ENCODE results near the gene PGP. TPM values are rescaled to one million over a fixed set of nuclear protein-coding genes. Genes with fewer than 3 reads are reported as not detected.
"Not testable (repeated sequence)": the region's sequence is repeated elsewhere in the genome, so short reads cannot be mapped to it uniquely, and the experiment has no call there.

Gene PGP
- total and polyA plus RNA-seq, 8 donors, result 7.1 to 24.4 (median 9.3) TPM

DNA sequence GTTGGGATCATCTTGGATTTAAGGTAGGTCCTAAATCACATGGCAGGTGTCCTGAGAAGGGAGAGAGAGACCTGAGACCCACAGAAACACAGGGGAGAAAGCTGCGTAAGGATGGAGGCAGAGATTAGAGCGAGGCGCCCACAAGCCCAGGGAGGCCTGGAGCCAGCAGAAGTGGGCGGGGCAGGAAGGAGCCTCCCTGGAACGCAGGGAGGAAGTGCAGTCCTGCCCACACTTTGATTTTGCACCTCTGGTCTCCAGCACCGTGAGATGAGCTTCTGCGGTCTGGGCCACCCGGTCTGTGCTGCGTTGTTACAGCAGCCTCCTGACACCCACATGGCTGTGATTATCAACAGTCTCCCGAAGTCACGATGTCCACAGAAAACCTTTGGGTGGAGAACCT is 28.0 kb upstream of the PGP start:
- ATAC-seq (no peak), DNase-seq (no peak)
- Histone ChIP-seq H3K27me3 (peaks cover 5 to 12% of the 10 kb centered on the region in 2 donors), H3K4me3 (no peak overlapping the region), H3K27ac (no peak overlapping the region), H3K36me3 (peaks cover 0 to 93% of the 10 kb centered on the region in 2 donors), H3K4me1 (peaks cover 2 to 13% of the 10 kb centered on the region in 2 donors), H3K9me3 (no peaks in the 10 kb centered on the region)
- intact Hi-C loops (cut with DNase I), result no loop called here
- TF ChIP-seq, protein P1, sequence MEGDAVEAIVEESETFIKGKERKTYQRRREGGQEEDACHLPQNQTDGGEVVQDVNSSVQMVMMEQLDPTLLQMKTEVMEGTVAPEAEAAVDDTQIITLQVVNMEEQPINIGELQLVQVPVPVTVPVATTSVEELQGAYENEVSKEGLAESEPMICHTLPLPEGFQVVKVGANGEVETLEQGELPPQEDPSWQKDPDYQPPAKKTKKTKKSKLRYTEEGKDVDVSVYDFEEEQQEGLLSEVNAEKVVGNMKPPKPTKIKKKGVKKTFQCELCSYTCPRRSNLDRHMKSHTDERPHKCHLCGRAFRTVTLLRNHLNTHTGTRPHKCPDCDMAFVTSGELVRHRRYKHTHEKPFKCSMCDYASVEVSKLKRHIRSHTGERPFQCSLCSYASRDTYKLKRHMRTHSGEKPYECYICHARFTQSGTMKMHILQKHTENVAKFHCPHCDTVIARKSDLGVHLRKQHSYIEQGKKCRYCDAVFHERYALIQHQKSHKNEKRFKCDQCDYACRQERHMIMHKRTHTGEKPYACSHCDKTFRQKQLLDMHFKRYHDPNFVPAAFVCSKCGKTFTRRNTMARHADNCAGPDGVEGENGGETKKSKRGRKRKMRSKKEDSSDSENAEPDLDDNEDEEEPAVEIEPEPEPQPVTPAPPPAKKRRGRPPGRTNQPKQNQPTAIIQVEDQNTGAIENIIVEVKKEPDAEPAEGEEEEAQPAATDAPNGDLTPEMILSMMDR (IDR thresholded peaks at IDR 0.05), result no peak

DNA sequence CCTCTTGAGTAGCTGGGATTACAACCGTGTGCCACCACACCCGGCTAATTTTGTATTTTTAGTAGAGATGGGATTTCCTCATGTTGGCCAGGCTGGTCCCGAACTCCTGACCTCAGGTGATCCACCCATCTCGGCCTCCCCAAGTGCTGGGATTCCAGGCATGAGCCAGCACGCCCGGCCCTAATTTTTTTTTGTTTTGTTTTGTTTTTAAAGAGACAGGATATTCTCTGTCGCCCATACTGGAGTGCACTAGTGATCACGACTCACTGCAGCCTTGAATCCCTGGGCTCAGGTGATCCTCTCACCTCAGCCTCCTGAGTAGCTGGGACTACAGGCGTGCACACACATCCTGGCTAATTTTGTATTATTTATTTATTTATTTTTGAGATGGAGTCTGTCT is 25.7 kb upstream of the PGP start:
- ATAC-seq; intact Hi-C loops (cut with DNase I); H3K4me3 ChIP-seq; H3K9me3 ChIP-seq; H3K27ac ChIP-seq; DNase-seq: not testable (repeated sequence)
- Histone ChIP-seq H3K4me1 (peaks cover 15 to 32% of the 10 kb centered on the region in 2 donors), H3K27me3 (peaks cover 16 to 35% of the 10 kb centered on the region in 2 donors), H3K36me3 (peaks cover 0 to 82% of the 10 kb centered on the region in 2 donors)

DNA sequence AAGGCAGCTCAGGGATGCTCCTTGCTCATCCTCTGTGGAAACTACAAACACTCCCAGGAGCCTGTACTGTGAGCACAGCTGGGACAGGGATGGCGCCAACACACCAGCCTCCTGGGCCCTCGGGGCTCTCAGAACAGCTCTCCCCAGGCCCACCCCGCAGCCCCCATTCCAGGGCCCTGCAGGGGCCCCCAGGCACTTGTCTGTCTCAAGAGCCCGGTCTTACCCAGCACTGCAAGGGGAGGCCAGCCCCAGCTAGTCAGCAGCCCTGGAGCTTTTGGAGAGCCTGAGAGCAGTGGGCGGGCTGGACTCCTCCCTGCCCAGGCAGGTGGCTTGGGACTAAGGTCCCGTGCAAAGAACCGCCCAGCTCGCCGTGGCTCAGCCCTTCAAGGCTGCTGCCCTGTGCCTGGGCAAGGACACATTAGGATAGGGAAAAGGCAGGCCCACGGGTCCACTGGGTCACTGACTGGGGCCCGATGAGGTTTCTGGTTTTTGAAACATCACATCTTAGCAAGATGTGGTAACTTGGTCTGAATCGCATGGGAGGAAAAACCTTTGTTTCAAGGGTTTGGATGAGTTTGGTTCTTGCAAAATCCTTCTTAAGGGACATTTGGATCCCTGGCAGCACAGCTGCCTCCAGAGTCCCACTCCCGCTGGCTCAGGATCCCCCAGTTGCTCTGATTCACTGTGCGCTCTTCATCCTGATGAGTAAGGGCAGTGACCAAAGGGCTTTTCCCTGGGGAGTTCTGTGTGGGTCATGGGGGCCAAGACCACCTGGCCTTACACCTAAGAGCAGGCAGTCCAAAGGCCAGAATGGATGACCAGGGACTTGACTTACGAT is 24.4 kb upstream of the PGP start:
- Histone ChIP-seq H3K27me3 (peaks cover 16 to 36% of the 10 kb centered on the region in 2 donors), H3K36me3 (peaks cover 0 to 82% of the 10 kb centered on the region in 2 donors), H3K4me3 (no peak overlapping the region), H3K27ac (no peak overlapping the region), H3K4me1 (peaks cover 15 to 32% of the 10 kb centered on the region in 2 donors), H3K9me3 (no peaks in the 10 kb centered on the region)
- intact Hi-C loops (cut with DNase I), result no loop called here
- TF ChIP-seq, protein P1 (IDR thresholded peaks at IDR 0.05), result no peak
- ATAC-seq (peak; percentile 49), DNase-seq (no peak)

DNA sequence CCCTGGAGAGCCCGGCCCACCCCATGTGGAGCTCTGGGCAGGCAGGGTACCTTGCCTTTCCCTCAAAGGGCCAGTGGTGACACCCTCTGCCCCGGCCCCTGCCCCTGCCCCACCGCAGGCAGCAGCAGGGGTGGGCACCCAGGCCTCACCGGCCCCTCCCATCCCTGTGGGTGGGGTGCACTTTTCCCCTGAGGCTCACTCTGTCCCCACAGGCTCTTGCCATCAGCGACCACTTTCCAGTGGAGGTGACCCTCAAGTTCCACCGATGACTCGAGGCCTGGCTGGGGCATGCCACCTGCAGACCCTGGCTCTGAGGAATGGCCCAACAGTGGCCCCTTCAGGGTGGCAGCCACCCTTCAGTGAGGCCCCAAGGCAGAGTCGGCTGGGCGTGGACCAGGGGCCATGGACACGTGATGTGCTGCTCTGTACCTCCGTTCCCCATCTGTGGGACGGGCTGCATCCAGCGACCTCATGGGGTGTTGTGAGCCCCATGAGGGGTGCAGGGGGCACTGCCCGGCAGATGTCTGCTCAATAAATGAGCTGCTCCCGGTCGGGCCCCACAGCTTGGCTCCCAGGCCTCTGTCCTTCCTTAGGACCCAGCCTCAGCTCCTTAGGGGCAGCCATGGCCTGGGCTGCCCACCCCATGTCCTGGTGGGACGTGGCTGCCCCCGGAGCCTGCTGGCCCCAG is 23.7 kb upstream of the PGP start:
- H3K4me3 ChIP-seq, result no peak overlapping the region
- no peak overlapping the region for H3K27ac ChIP-seq
- peaks cover 16 to 36% of the 10 kb centered on the region in 2 donors for H3K27me3 ChIP-seq
- ATAC-seq, result peak; percentile 8
- TF ChIP-seq, protein P1 (IDR thresholded peaks at IDR 0.05), result no peak
- no peak for DNase-seq
- H3K9me3 ChIP-seq, result no peaks in the 10 kb centered on the region
- intact Hi-C loops (cut with DNase I), result no loop called here
- peaks cover 15 to 32% of the 10 kb centered on the region in 2 donors for H3K4me1 ChIP-seq
- H3K36me3 ChIP-seq, result peaks cover 0 to 82% of the 10 kb centered on the region in 2 donors

DNA sequence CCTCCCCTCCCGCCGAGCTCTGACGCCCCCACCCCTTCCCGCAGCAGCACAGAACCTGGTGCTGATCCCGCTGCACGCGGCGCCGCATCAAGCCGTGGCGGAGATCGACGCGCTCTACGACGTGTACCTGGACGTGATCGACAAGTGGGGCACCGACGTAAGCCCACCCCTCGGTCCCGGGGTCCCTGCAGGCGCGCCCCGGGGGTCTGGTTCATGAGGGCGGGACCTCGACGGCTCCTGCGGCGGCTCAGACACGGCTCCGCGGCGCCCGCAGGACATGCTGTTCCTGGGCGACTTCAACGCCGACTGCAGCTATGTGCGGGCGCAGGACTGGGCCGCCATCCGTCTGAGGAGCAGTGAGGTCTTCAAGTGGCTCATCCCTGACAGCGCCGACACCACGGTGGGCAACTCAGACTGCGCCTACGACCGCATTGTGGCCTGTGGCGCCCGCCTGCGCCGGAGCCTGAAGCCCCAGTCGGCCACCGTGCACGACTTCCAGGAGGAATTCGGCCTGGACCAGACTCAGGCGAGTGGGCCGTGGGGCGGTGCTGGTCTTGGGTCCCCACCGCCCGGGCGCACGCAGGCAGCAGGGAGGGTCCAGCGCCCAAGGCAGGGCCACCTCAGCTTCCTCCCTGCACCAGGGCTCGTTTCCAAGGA is 23.0 kb upstream of the PGP start:
- Histone ChIP-seq H3K27ac (no peak overlapping the region), H3K36me3 (peaks cover 0 to 82% of the 10 kb centered on the region in 2 donors), H3K4me1 (peaks cover 15 to 28% of the 10 kb centered on the region in 2 donors), H3K27me3 (peaks cover 16 to 36% of the 10 kb centered on the region in 2 donors), H3K4me3 (no peak overlapping the region), H3K9me3 (no peaks in the 10 kb centered on the region)
- TF ChIP-seq, protein P1 (IDR thresholded peaks at IDR 0.05), result no peak
- DNase-seq, result no peak
- ATAC-seq, result peak; percentile 16
- intact Hi-C loops (cut with DNase I), result no loop called here
